ENCODE results near the gene RPS24. TPM values are rescaled to one million over a fixed set of nuclear protein-coding genes. Genes with fewer than 3 reads are reported as not detected.

Gene RPS24
- total RNA-seq, 1 donor from 2014 or later = 1,836 TPM

GRCh38 chr10:78078539-78079330, 45.1 kb downstream of the RPS24 start:
- Mint-ChIP-seq H3K27ac (no peak overlapping the region), H3K9me3 (peaks cover 5% of the 10 kb centered on the region), H3K4me1 (ENCODE audit: unreplicated experiment) (no peaks in the 10 kb centered on the region), H3K4me3 (no peak overlapping the region), H3K36me3 (peaks cover 3% of the 10 kb centered on the region), H3K27me3 (no peaks in the 10 kb centered on the region)
- DNase-seq (ENCODE audit: extremely low spot score, unreplicated experiment) = no peak
- TF ChIP-seq CTCF (conservative IDR thresholded peaks at IDR 0.05) = no peak

GRCh38 chr10:78079411-78079810, 45.7 kb downstream of the RPS24 start:
- DNase-seq (ENCODE audit: extremely low spot score, unreplicated experiment) = no peak
- Mint-ChIP-seq H3K27me3 (no peaks in the 10 kb centered on the region), H3K36me3 (no peaks in the 10 kb centered on the region), H3K27ac (no peak overlapping the region), H3K4me1 (ENCODE audit: unreplicated experiment) (no peaks in the 10 kb centered on the region), H3K4me3 (no peak overlapping the region), H3K9me3 (peaks cover under 1% of the 10 kb centered on the region)
- TF ChIP-seq CTCF (conservative IDR thresholded peaks at IDR 0.05) = no peak

DNA sequence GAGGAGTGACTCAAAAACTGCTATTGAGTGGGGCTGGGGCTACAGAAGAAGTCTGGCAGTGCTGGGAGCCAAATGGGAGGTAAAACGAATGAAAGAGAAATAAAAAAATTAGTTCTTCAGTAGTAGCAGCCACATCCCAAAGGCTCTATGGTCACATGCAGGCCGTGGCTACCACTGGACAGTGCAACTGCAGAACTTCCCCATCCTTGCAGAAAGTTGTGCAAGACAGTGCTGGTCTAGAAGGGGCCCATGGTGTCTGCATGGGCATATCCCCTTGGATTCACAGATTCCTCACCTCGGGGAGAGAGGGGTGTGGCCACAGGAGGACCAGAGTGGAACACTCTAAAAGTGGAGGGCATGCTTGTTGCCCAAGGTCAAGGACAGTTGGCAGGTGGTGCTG, 47.6 kb downstream of the RPS24 start:
- no peaks in the 10 kb centered on the region for H3K9me3 Mint-ChIP-seq
- no peak for TF ChIP-seq CTCF (conservative IDR thresholded peaks at IDR 0.05)
- no peaks in the 10 kb centered on the region for H3K36me3 Mint-ChIP-seq
- no peaks in the 10 kb centered on the region for H3K4me1 Mint-ChIP-seq (ENCODE audit: unreplicated experiment)
- no peaks in the 10 kb centered on the region for H3K27me3 Mint-ChIP-seq
- no peak overlapping the region for H3K4me3 Mint-ChIP-seq
- DNase-seq (ENCODE audit: extremely low spot score, unreplicated experiment) = no peak
- H3K27ac Mint-ChIP-seq = no peak overlapping the region

DNA sequence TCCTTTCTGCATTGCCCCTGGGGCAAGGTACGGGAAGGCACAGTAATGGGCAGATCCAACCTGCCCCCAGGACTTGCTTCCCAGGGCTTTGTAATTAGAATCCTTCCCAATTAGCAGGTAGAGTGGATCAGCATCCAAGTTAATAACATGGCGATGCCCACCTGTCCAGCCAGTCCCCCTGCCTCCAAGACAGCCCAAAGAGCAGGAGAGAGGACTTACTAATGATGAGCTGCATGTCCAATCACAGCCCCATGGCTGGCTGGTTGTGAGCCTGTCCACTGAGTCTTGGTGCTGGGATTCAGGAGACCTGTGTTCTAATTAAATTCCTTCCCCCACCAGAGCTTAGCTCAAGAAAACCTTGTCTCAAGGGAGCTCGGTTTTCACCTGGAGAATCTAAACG, 49.0 kb downstream of the RPS24 start:
- Mint-ChIP-seq H3K4me1 (ENCODE audit: unreplicated experiment) (no peaks in the 10 kb centered on the region), H3K27me3 (no peaks in the 10 kb centered on the region), H3K4me3 (no peak overlapping the region), H3K27ac (no peak overlapping the region), H3K9me3 (no peaks in the 10 kb centered on the region), H3K36me3 (no peaks in the 10 kb centered on the region)
- DNase-seq (ENCODE audit: extremely low spot score, unreplicated experiment) = no peak
- no peak for TF ChIP-seq CTCF (conservative IDR thresholded peaks at IDR 0.05)

Other genes starting within 250 kb of the RPS24 start
- 57.4 and 80.0 TPM in 2 replicates for gene DLG5, start 107.1 kb upstream of the RPS24 start, total RNA-seq (ENCODE audit: low replicate concordance)
- 22.3 and 23.8 TPM in 2 replicates for gene POLR3A, start 4.3 kb upstream of the RPS24 start, total RNA-seq (ENCODE audit: low replicate concordance)